Thymus (tissue), 14 donors: ENCODE data around the gene ZNF28. TPM values are rescaled to one million over a fixed set of nuclear protein-coding genes. Genes with fewer than 3 reads are reported as not detected.
A peak's percentile ranks its signal among the peaks of the same experiment; 100 is the strongest.
"Not testable (repeated sequence)": the region's sequence is repeated elsewhere in the genome, so short reads cannot be mapped to it uniquely, and the experiment has no call there.

Experiments
- DNase-seq, 9 donors: peaks; one replicate each; pipeline ENCODE4 v3.0.0-alpha.2; 2013; ENCODE audit warnings: low spot score in 9 of 9, low read depth in 6 of 9, missing footprints in 1 of 9
- H3K27ac ChIP-seq, 2 donors: one replicate each; pipeline ENCODE4 v1.5.1; 2013; ENCODE audit warnings: control low read depth in 1 of 2, low read depth in 1 of 2, low read length in 1 of 2, mild to moderate bottlenecking in 1 of 2, moderate library complexity in 1 of 2
- H3K27me3 ChIP-seq, 2 donors: one replicate each; pipeline ENCODE4 v1.5.1; 2013; ENCODE audit warnings: low read length in 1 of 2; ENCODE audit not compliant: control insufficient read depth in 2 of 2, insufficient read depth in 1 of 2
- H3K36me3 ChIP-seq, 2 donors: one replicate each; pipeline ENCODE4 v1.5.1; 2013; ENCODE audit warnings: low read length in 1 of 2, mild to moderate bottlenecking in 1 of 2, moderate library complexity in 1 of 2; ENCODE audit not compliant: control insufficient read depth in 2 of 2, insufficient read depth in 2 of 2
- H3K4me1 ChIP-seq, 2 donors: one replicate each; pipeline ENCODE4 v1.5.1; 2013; ENCODE audit warnings: low read length in 2 of 2; ENCODE audit not compliant: control insufficient read depth in 2 of 2, insufficient read depth in 2 of 2
- H3K4me3 ChIP-seq, 2 donors: one replicate each; pipeline ENCODE4 v1.5.1; 2013; ENCODE audit warnings: low read length in 2 of 2, control low read depth in 1 of 2, mild to moderate bottlenecking in 1 of 2
- H3K9me3 ChIP-seq, 2 donors: one replicate each; pipeline ENCODE4 v1.5.1; 2013; ENCODE audit warnings: low read length in 1 of 2, mild to moderate bottlenecking in 1 of 2; ENCODE audit not compliant: control insufficient read depth in 2 of 2, insufficient read depth in 1 of 2
- WGBS: extraction: QIAGEN DNeasy Blood & Tissue Kit; methylation state at CpG from one replicate; pipeline ENCODE4 v1.1.7; 2013; 5-methylcytosine and 5-hydroxymethylcytosine counted together
- long read RNA-seq, 10 donors: transcript quantifications; one replicate each; lab custom pipeline, GENCODE V29; 2026
- polyA plus RNA-seq: library from polyadenylated mRNA; stranded (reverse); fragments of 200-250 nt; gene quantifications from one replicate; pipeline ENCODE4 v1.2.3, GENCODE V29; 2013
- total RNA-seq: library from RNA; stranded (reverse); fragments of 120-200 nt; gene quantifications from one replicate; pipeline ENCODE4 v1.2.4, GENCODE V29; 2013
- donor health status: healthy.

ZNF28 gene
- total RNA-seq (19.0 TPM), polyA plus RNA-seq (32.5 TPM)
- long read RNA-seq, donor 1, partial matches to known transcripts = 0 of 1 reads
- long read RNA-seq, donor 1, other reads (novel, unspliced or antisense) = 0 of 1 reads
- long read RNA-seq, donor 2, full-length matches to known transcripts = 5 of 5 reads
- long read RNA-seq, donor 2, partial matches to known transcripts = 0 of 5 reads
- long read RNA-seq, donor 2, other reads (novel, unspliced or antisense) = 0 of 5 reads
- long read RNA-seq, donor 3, full-length matches to known transcripts = 2 of 2 reads
- long read RNA-seq, donor 3, partial matches to known transcripts = 0 of 2 reads
- long read RNA-seq, donor 3, other reads (novel, unspliced or antisense) = 0 of 2 reads
- long read RNA-seq, donor 4, full-length matches to known transcripts = 2 of 2 reads
- long read RNA-seq, donor 4, partial matches to known transcripts = 0 of 2 reads
- long read RNA-seq, donor 4, other reads (novel, unspliced or antisense) = 0 of 2 reads
- long read RNA-seq, donor 5, partial matches to known transcripts = 0 of 1 reads
- long read RNA-seq, donor 5, other reads (novel, unspliced or antisense) = 0 of 1 reads
- long read RNA-seq, donor 6, full-length matches to known transcripts = 4 of 4 reads
- long read RNA-seq, donor 6, partial matches to known transcripts = 0 of 4 reads
- long read RNA-seq, donor 6, other reads (novel, unspliced or antisense) = 0 of 4 reads
- long read RNA-seq, donor 7 = 0 reads
- long read RNA-seq, donor 8, full-length matches to known transcripts = 4 of 4 reads
- long read RNA-seq, donor 8, partial matches to known transcripts = 0 of 4 reads
- long read RNA-seq, donor 8, other reads (novel, unspliced or antisense) = 0 of 4 reads
- long read RNA-seq, donor 9, full-length matches to known transcripts = 4 of 4 reads
- long read RNA-seq, donor 9, partial matches to known transcripts = 0 of 4 reads
- long read RNA-seq, donor 9, other reads (novel, unspliced or antisense) = 0 of 4 reads
- long read RNA-seq, donor 10, full-length matches to known transcripts = 1 of 1 reads
- long read RNA-seq, donor 10, partial matches to known transcripts = 0 of 1 reads
- long read RNA-seq, donor 10, other reads (novel, unspliced or antisense) = 0 of 1 reads

- 3% methylated on average over 38 of the region's 44 CpGs for WGBS
- H3K9me3 ChIP-seq = peaks cover 0 to 23% of the 10 kb centered on the region in 2 donors
- H3K27me3 ChIP-seq, H3K4me1 ChIP-seq: not testable (repeated sequence)
- peak within 1 kb of the TSS; percentile 59 to 61 for H3K4me3 ChIP-seq
- DNase-seq = peak in 8 of 9 donors; percentile 6 to 64 (median 20)
- peak within 1 kb of the TSS; percentile 11 to 18 for H3K27ac ChIP-seq
- H3K36me3 ChIP-seq = peaks cover 2 to 13% of the 10 kb centered on the region in 2 donors
Measured at GRCh38 chr19:52821204-52821960, at the start of gene ZNF28. TSS of gene ZNF28 (minus strand) at chr19:52821633. CDS start at chr19:52817958, 3,675 bp downstream.

GRCh38 chr19:52868031-52868430, 46.6 kb upstream of the ZNF28 start:
- not testable (repeated sequence) for H3K27me3 ChIP-seq, H3K27ac ChIP-seq, DNase-seq, H3K4me3 ChIP-seq, H3K9me3 ChIP-seq, H3K36me3 ChIP-seq, H3K4me1 ChIP-seq
- WGBS = 92% methylated on average over 11 of the region's 11 CpGs

DNA sequence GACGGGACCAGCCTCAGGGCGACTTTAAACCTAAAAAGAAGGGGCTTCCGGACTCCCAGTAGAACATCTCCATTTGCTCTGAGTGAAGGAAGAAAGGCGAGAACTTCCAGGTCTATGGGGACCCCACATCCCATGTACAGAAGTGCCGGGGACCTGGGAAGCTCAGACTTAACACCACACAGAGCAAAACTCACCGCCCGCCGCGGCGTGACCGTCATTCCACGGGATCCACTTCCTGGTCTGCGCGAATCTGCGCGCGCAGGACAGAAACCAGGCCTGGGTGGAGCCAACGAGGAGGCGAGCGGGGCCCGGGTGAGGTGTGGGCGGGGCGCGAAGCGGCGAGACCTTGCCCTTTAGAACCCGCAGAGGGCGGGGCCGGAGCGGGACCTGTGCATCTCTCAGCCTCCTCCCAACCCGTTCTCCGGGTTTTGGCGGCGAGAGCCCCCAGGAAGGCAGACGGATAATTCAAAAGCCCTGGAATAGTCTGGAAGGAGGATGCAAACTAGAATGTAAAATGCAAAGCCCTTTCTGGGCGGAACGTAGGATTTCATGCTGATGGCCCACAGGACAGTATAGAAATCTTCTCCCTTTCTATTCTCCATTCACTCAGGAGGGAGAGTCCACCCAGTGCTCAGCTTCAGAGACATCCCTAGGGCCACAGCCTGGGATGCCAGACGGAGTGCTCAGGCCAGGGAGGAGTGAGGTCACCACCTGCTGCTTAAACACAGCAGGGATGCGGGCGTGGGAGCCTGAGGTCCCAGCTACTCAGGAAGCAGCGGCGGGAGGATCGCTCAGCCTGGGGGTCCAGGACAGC, 36.2 kb upstream of the ZNF28 start, which contains the start of gene ZNF468:
Gene ZNF468, minus strand, starts transcription at position 242 of the 814 bp plus-strand sequence. CDS start 3,347 bp downstream, outside the sequence.
- H3K27me3 ChIP-seq, H3K4me1 ChIP-seq, H3K9me3 ChIP-seq: not testable (repeated sequence)
- Histone ChIP-seq H3K4me3 (peak within 1 kb of the TSS; percentile 67 to 69), H3K36me3 (peaks cover 9 to 16% of the 10 kb centered on the region in 2 donors), H3K27ac (peak within 1 kb of the TSS in 1 of 2 donors; percentile 83)
- WGBS = 6% methylated on average over 43 of the region's 43 CpGs
- DNase-seq = peak; percentile 25 to 78 (median 43)

DNA sequence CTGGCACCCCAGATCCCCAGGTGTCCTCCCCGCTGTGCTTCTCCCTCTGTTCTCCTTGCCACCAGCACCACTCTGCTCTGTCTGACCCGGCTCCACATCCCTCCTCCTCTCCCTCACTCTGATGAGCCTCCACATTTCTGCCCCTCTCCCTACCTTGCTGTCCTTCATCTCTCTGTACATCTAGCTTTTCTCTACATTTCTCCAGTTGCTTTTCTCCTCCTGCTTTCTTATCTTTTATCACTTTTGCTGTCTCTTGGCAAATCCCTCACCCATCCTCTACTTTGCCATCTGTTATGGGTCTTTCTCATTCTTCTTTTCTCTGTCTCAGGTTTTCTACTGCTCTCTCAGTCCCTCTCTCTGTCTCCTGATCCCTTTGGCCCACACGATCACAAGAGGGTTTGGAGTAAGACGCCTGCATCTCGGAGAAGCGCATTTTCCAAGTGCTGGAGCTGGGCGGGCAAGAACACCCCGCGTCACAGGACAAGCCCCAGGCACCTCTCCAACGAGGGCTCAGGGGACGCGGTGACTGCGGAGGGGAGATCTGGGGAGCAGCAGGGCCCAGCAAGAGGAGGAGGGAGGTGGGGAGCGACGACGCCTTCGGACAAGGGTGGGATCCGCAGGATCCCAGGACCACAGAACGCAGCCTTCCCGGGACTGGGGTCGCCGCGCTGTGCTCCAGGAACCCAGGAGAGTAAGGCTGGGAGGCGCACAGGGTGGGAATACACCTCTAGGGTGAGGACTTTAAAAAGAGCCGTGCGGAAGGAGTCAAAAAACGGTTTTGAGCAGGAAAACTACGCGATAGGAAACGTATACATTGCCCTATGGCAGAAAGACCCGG, 35.3 kb upstream of the ZNF28 start:
- not testable (repeated sequence) for H3K27ac ChIP-seq, H3K9me3 ChIP-seq, H3K27me3 ChIP-seq, DNase-seq, H3K4me1 ChIP-seq
- 5% methylated on average over 23 of the region's 31 CpGs for WGBS
- Histone ChIP-seq H3K36me3 (peaks cover 14 to 22% of the 10 kb centered on the region in 2 donors), H3K4me3 (peak overlapping the region; percentile 67 to 69)

- H3K9me3 ChIP-seq = peaks cover 15 to 28% of the 10 kb centered on the region in 2 donors
- H3K27ac ChIP-seq, DNase-seq, H3K4me3 ChIP-seq, H3K4me1 ChIP-seq, H3K27me3 ChIP-seq: not testable (repeated sequence)
- 86% methylated on average over 5 of the region's 5 CpGs for WGBS
- peaks cover 73 to 84% of the 10 kb centered on the region in 2 donors for H3K36me3 ChIP-seq
Measured at GRCh38 chr19:52847352-52847751, 25.9 kb upstream of the ZNF28 start.

- H3K36me3 ChIP-seq = peaks cover 56 to 57% of the 10 kb centered on the region in 2 donors
- not testable (repeated sequence) for H3K4me3 ChIP-seq, H3K27me3 ChIP-seq, H3K4me1 ChIP-seq, DNase-seq, H3K27ac ChIP-seq
- WGBS = 98% methylated on average over 10 of the region's 10 CpGs
- peaks cover 24 to 28% of the 10 kb centered on the region in 2 donors for H3K9me3 ChIP-seq
Measured at GRCh38 chr19:52840825-52841465, 19.5 kb upstream of the ZNF28 start.

- peaks cover 4 to 11% of the 10 kb centered on the region in 2 donors for H3K9me3 ChIP-seq
- not testable (repeated sequence) for H3K27me3 ChIP-seq, H3K27ac ChIP-seq, H3K4me1 ChIP-seq, H3K36me3 ChIP-seq, DNase-seq, H3K4me3 ChIP-seq
- 88% methylated on average over 1 of the region's 1 CpG for WGBS
Measured at GRCh38 chr19:52834289-52834688, 12.9 kb upstream of the ZNF28 start.
